Measurements from ENCODE around the gene HPS4.

HPS4 gene

DNA sequence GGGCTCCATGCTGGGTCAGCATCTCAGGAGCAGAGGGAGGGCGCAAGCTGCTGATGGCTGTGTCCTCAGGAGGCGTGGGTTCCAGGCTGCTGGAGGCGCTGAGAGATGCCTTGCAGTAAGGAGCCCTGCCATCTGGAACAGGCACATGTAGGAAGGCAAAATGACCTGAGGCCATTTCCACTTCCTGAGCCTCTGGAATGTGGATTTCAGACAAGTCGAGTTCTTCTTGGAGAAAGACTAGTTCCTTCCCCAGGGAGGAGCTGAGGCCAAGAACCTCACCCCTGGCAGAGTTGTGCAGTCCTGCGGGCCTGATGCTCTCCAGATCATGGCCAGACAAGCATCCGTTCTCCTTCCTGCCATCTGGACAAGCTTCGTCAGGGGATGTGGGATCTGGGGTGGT is 19.3 kb downstream of the HPS4 start:
- no peak for DNase-seq (ENCODE audit: low read depth)

DNA sequence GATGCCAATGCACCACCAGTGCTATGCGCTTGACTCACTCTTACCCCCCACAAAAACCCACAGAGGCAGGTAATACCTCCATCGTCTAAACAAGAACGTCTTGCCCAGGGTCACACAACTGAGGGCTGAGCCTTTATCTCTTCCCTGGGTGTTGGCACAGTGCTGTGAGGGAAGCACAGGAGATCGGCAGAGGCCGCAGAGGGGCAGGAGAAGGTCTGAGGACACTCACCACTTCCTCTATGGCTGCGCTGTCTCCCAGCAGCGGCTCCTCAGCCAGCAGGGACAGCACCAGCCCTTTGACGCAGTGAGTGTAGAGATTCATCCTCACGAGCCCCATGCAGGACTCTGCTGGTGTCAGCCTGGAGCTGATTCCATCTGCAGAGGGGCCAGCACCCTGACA is 19.9 kb downstream of the HPS4 start:
- no peak for DNase-seq (ENCODE audit: low read depth)

GRCh38 chr22:26463101-26463661 is 20.4 kb downstream of the HPS4 start:
- no peak for DNase-seq (ENCODE audit: low read depth)

DNA sequence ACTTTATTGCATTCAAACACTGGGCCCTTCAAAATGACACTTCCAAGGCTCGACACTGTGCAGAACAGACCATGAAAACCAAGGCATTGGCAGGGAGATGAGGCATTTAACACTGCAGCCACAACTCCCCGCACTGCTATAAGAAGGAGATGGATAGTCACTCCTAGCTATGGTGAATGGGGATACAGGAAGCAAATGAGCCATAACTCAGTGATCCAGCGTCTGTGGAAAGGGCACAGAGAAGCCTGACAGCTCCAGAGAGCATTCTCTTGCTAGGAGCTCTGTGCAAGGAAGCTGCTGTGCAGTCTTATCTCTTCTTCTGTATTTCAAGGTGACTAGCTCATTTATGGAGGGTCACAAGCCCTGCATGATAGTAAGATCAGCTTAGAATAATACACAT is 20.9 kb downstream of the HPS4 start:
- DNase-seq (ENCODE audit: low read depth), result no peak

DNA sequence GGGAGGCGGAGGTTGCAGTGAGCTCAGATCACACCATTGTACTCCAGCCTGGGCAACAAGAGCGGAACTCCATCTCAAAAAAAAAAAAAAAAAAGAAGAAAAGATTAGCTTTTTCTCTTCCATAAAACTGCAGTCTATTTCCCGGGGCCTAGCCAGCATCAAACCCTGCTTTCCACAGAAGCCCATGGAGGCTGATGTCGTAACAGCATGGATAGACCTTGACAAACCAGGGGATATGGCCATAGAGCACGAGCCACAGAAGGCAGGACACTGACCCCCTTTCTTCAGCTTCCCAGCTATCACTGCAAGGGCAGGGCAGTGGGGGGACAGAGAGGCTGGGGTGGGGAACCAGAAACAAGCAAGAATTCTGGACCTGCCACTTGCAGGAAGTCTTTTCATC is 21.5 kb downstream of the HPS4 start:
- no peak for DNase-seq (ENCODE audit: low read depth)

DNA sequence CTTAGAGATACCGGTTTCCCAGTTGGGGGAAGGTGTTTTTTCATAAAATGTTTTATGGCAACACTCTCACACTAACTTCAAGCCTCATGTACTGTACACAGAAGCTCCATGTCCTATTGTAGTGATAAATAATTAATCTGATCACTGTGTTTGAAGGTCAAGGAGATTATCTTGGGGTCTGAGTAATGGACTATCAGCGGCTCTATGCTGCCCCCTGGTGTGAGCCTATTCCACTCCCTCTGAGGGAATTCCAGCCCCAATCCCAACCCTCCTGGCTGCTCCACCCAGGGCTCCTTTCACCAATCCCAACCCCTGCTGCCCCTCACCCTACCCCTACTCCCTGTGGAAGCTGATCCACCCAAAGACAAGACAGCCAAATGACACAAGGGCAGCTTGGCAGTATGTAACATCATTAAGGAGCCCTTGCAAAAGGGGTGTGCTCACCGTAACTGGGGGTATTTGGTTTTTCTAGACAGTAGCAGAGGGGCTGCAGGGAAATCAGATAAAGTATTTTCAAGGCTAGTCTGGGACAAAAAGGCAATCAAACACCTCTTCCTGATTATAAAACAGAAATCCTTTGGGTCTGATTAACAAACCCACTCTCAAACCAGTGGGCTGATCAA is 22.3 kb downstream of the HPS4 start:
- DNase-seq (ENCODE audit: low read depth), result no peak

DNA sequence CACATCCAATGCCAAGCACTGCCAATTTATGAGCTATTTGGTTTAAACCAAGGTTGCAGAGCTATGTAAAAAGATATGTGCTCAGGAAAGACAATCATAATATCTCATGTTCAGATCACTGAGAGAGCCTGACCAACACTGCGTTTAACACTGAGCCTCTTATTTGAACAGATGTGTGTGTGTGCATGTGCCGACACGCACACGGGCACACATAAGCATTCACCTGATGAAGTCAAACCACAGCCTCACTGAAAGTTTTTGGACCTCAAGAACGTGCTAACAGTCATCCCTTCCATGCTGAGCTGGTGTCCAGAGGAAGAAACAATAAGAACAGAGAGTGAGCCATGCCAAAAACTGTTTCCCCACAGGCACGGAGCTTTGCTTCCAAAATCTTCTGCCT is 23.4 kb downstream of the HPS4 start:
- no peak for DNase-seq (ENCODE audit: low read depth)

GRCh38 chr22:26457661-26458272 is 25.8 kb downstream of the HPS4 start:
- DNase-seq (ENCODE audit: low read depth), result no peak

GRCh38 chr22:26453812-26454500 is 29.6 kb downstream of the HPS4 start:
- no peak for DNase-seq (ENCODE audit: low read depth)

DNA sequence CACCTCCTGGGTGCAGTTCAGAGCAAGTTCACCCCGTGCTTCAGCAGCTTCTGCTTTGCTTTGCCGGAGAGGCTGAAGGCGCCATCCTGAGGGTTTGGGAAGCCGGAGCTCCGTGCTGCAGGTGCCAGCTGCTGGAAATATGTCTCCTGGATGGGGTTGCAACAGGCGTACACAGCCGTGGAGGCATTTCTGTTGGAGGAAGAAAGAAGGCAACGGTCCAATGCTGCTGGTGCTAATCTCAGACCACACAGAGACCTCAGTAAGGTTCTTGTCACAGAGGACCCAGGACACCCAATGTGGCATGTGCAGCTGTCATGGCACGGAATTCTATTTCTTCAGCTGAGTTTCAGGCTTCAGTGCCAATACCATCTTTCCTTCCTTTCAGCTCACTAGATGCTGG is 30.4 kb downstream of the HPS4 start:
- DNase-seq (ENCODE audit: low read depth), result no peak

DNA sequence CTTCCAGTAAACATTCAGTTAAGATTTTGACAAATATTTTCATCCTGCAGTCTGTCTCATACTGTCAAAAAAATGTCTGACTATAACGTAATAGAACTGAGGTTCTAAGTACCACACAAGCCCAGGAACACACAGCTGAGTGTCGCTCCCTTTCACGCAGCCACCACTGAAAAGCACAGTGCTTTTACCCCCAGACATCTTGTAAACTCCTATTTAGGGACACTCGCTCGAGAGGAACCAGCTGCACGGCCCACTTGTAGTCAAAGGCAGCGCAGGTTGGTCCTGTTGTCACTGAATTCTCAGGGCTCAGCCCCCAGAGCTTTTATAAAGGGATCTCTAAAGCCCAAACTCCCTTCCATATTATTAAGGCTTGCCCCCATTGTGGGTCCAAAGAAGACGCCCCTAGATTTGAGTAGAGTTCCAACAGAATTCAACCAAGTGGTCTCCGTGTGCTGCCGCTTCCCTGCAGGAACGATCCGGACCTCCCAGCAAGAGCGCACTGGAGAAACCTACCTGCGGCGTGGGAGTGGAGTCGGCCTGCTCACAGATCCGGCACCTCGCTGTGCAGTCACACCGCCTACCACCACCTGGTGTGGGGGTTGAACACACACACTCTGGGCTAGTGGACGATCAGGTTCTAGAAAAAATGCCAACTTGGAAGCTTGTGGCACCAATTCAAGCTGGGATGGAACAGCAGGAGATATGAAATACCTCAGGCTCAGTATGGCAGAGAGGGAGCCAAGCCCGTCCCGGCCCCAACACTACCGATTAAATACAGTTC is 31.2 kb downstream of the HPS4 start:
- no peak for DNase-seq (ENCODE audit: low read depth)

GRCh38 chr22:26450453-26451185 is 33.0 kb downstream of the HPS4 start:
- no peak for DNase-seq (ENCODE audit: low read depth)

DNA sequence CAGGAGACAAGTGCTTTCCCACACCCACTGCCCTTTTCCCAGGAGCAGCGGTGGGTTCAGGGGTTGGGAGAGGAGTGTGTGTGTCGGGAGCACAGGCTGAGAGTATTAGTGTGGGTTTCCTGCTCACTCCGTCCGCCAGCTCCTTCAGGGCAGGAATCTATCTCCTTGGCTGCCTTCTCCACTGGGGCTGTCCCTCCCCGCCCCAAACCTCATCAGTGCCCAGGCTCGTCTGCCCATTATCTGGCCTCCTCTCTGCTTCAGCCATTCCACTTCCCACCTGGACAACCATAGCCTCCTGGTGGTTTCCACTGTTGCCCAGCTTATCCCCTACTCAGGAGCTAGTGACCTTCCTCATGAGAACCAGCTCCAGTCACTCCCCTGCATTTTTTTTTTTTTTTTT is 34.6 kb downstream of the HPS4 start:
- DNase-seq (ENCODE audit: low read depth), result no peak

DNA sequence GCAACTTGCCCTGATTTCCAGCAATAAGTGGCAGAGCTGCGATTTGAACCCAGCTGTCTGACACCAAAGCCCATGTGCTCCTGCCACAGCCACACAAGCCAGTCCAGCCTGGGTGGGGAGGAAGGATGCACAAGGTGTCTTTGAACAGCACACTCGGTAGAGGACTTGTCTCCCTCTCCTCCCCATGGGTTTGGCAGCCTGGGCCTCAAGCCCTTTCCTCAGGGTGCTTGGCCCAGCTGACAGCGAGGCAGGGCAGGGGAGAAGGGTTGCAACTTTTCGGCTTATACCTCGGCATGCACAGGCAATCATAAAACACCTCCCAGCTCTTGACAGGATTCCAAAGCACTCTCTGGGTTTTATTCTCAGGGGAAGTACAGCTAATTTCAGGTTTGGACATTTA is 35.2 kb downstream of the HPS4 start:
- no peak for DNase-seq (ENCODE audit: low read depth)

- no peak for DNase-seq (ENCODE audit: low read depth)
Measured at GRCh38 chr22:26447584-26448329, 35.8 kb downstream of the HPS4 start.

DNA sequence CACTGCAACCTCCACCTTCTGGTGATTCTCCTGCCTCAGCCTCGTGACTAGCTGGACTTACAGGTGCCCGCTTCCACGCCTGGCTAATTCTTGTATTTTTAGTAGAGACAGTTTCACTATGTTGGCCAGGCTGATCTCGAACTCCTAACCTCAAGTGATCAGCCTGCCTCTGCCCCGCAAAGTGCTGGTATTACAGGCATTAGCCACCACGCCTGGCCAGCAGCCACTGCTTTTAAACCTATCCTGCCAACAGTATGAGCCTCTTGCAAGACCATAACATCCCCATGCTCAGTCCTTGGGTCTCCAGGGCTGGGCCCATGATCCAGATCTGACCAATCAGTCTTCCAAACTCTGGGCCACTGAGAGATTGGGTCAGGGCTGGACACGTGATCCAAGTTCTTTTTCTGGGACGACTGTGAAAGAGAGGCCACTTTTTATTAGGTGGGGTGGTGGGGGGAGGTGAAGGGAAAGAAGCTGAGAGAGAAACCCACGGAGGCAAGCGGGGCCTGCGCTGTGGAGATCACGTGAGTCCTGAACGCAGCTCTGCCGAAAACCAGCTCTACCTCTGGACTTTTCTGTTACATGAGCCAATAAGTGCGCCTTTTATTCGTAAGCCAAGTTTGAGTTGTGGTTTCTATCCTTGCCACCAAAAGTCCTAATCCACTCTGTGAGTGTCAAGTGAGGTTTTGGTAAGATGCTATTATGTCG is 36.6 kb downstream of the HPS4 start:
- no peak for DNase-seq (ENCODE audit: low read depth)

- DNase-seq (ENCODE audit: low read depth), result no peak
Measured at GRCh38 chr22:26445577-26446275, 37.9 kb downstream of the HPS4 start.

GRCh38 chr22:26444777-26445176 is 38.8 kb downstream of the HPS4 start:
- DNase-seq (ENCODE audit: low read depth), result no peak

DNA sequence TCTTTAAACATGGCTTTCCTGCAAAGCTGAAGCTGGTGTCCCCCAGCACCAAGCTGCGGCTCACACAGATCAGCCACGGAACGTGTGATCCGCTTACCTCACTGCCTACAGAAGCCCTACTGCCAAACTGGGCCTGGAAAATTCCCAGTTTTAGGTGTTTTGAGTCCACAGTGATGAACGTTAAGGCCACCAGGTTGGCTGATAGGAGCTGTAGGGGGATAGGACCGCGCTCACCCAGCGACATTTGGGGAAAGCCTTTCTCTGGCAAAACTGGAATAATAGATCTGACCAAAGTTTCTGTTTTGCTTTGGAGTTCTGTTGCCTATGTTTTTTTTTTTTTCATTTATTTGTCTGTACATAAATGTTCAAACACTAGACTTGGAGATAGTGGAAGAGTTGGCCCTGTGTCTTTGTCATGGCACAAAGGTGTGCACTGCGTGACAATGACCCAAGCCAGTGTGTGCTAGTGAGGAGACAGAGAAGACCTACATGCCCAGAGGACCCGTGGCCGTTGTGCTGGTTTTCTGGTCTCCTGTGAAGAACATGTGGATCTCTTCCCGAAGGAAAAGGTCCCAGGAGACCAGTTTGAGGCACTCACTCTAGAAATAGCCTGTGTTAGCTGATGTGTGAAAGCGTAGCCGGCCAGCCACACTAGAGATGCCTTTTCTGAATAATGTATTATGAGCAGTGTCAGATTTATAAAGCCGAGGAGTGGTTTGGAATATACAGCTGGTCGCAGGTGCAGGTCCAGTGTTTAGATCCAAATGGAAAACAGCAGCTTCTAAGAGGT is 39.5 kb downstream of the HPS4 start:
- no peak for DNase-seq (ENCODE audit: low read depth)
